HepG2 (cell line): Measurements from ENCODE around the gene ULK4. TPM values are rescaled to one million over a fixed set of nuclear protein-coding genes. Genes with fewer than 3 reads are reported as not detected.

Source experiments
- ATAC-seq: fragments of 200-7000 bp; cut with Tn5 transposase; 3 replicates; pipeline ENCODE4 v1.9.1; 2020; ENCODE audit warnings: mild to moderate bottlenecking, moderate library complexity
- BruUV-seq: library from RNA; stranded (reverse); fragments of 400-500 nt; replicated peaks from 2 replicates; lab custom pipeline; 2021; lab: Mats Ljungman, UMichigan
- CTCF ChIA-PET: fragments of 300-600 bp; formaldehyde crosslinking; extraction: SDS; loops from one replicate; lab custom pipeline; 2021; ENCODE audit warnings: low total read pairs, inconsistent platforms, low intra/inter-chr PET ratio; lab: Yijun Ruan, JAX
- POLR2A ChIA-PET: fragments of 350-600 bp; sonication (Branson Sonifier 250); formaldehyde crosslinking; loops from one replicate; lab custom pipeline; 2020; ENCODE audit warnings: antibody characterized with exemption, inconsistent platforms; lab: Yijun Ruan, JAX
- DNase-seq: peaks from one replicate; pipeline ENCODE4 v3.0.0-alpha.2; 2015; ENCODE audit warnings: low spot score
- FAIRE-seq: peaks from 3 replicates; lab custom pipeline; 2011; peaks lifted over from hg19 to GRCh38; lab: Jason Lieb, UNC
- H2AFZ ChIP-seq: one replicate; pipeline ENCODE4 v1.6.1; 2011; ENCODE audit warnings: low read length, inconsistent platforms
- H3K27ac ChIP-seq: fragments of 300-600 bp; 3 replicates; pipeline ENCODE4 v1.8.0; 2011; ENCODE audit warnings: mixed run types, mild to moderate bottlenecking, mixed read lengths, low read length, inconsistent platforms; ENCODE audit not compliant: insufficient read depth; ENCODE audit errors: extremely low read length
- H3K27me3 ChIP-seq, 2 experiments: fragments of 200-600 bp in 1 of 2; 2 replicates in 1 of 2; 3 replicates in 1 of 2; pipeline versions ENCODE4 v1.6.0 to v1.8.0; 2011; ENCODE audit warnings: low read length in 2 of 2, mild to moderate bottlenecking in 2 of 2, moderate library complexity in 2 of 2, inconsistent platforms in 1 of 2; ENCODE audit not compliant: insufficient read depth in 2 of 2, control insufficient read depth in 1 of 2
- H3K36me3 ChIP-seq, 2 experiments: fragments of 200-600 bp in 1 of 2; replicated peaks in 1 of 2; 2 replicates in 1 of 2; 3 replicates in 1 of 2; pipeline versions ENCODE4 v1.5.1 to v1.8.0; 2011; ENCODE audit warnings: low read length in 2 of 2, inconsistent platforms in 1 of 2; ENCODE audit not compliant: insufficient read depth in 2 of 2, control insufficient read depth in 1 of 2
- H3K4me1 ChIP-seq: 2 replicates; pipeline ENCODE4 v1.5.1; 2012; ENCODE audit warnings: low read length, inconsistent platforms; ENCODE audit not compliant: insufficient read depth
- H3K4me2 ChIP-seq: 2 replicates; pipeline ENCODE4 v1.6.0; 2011; ENCODE audit warnings: low read depth, low read length, inconsistent platforms
- H3K4me3 ChIP-seq, 3 experiments: fragments of 200-600 bp in 1 of 3; sonication (generic), shearing (Covaris generic) in 1 of 3; replicated peaks in 1 of 3; 2 replicates each; pipeline ENCODE4 v1.5.1; 2011 to 2016; ENCODE audit warnings: low read length in 3 of 3, inconsistent platforms in 2 of 3, low read depth in 2 of 3, mild to moderate bottlenecking in 2 of 3, control low read depth in 1 of 3, mixed read lengths in 1 of 3; ENCODE audit not compliant: insufficient read depth in 1 of 3
- H3K79me2 ChIP-seq: one replicate; pipeline ENCODE4 v1.6.1; 2011; ENCODE audit warnings: low read length, inconsistent platforms; ENCODE audit not compliant: insufficient read depth
- H3K9ac ChIP-seq: 2 replicates; pipeline ENCODE4 v1.6.0; 2011; ENCODE audit warnings: mild to moderate bottlenecking, low read depth, low read length, inconsistent platforms; ENCODE audit not compliant: insufficient read depth
- H3K9me3 ChIP-seq: 2 replicates; pipeline ENCODE4 v1.5.1; 2012; ENCODE audit warnings: mild to moderate bottlenecking, low read length
- H4K20me1 ChIP-seq: 2 replicates; pipeline ENCODE4 v1.6.0; 2011; ENCODE audit warnings: inconsistent platforms, mild to moderate bottlenecking, low read length, moderate library complexity; ENCODE audit not compliant: insufficient read depth
- ELF3 ChIP-seq: IDR thresholded peaks from 2 replicates; pipeline ENCODE4 v1.6.1; 2016; ENCODE audit warnings: missing genetic modification reagents, missing compliant biosample characterization
- EZH2 ChIP-seq: conservative IDR thresholded peaks from 2 replicates; pipeline ENCODE4 v1.6.1; 2012; ENCODE audit warnings: mild to moderate bottlenecking, low read depth, low read length, moderate library complexity
- KLF9 ChIP-seq: IDR thresholded peaks from 2 replicates; pipeline ENCODE4 v1.6.1; 2016; ENCODE audit warnings: low read depth
- MEIS1 ChIP-seq: sonication (generic); formaldehyde crosslinking; IDR thresholded peaks from 2 replicates; pipeline ENCODE4 v1.9.0; 2021; ENCODE audit warnings: mild to moderate bottlenecking, missing genetic modification reagents, moderate library complexity, borderline replicate concordance
- MLX ChIP-seq: IDR thresholded peaks from 2 replicates; pipeline ENCODE4 v1.6.1; 2016
- PATZ1 ChIP-seq: sonication (generic); formaldehyde crosslinking; IDR thresholded peaks from 2 replicates; pipeline ENCODE4 v1.4.0; 2020; ENCODE audit warnings: missing genetic modification reagents
- PHF8 ChIP-seq: sonication (generic); formaldehyde crosslinking; IDR thresholded peaks from 2 replicates; pipeline ENCODE4 v1.5.0; 2020; ENCODE audit warnings: missing genetic modification reagents
- POLR2AphosphoS5 ChIP-seq: IDR thresholded peaks from 2 replicates; pipeline ENCODE4 v1.6.1; 2012; ENCODE audit warnings: low read depth, low read length
- SAP130 ChIP-seq: IDR thresholded peaks from 2 replicates; pipeline ENCODE4 v1.6.1; 2016; ENCODE audit warnings: low read depth
- SIX4 ChIP-seq: sonication (generic); formaldehyde crosslinking; IDR thresholded peaks from 2 replicates; pipeline ENCODE4 v1.4.0; 2020; ENCODE audit warnings: missing genetic modification reagents
- SOX6 ChIP-seq, 2 experiments: fragments of 450-650 bp in 1 of 2; sonication (generic) in 1 of 2; formaldehyde crosslinking in 1 of 2; IDR thresholded peaks; 2 replicates each; pipeline versions ENCODE4 v1.4.0 to v1.6.1; 2017 to 2020; ENCODE audit warnings: antibody characterized with exemption in 1 of 2, mild to moderate bottlenecking in 1 of 2, missing genetic modification reagents in 1 of 2
- SSRP1 ChIP-seq: IDR thresholded peaks from 2 replicates; pipeline ENCODE4 v1.6.1; 2016; ENCODE audit warnings: control low read depth
- TEAD3 ChIP-seq: optimal IDR thresholded peaks from 2 replicates; pipeline ENCODE3; 2016; ENCODE audit warnings: borderline replicate concordance
- TFE3 ChIP-seq: IDR thresholded peaks from 2 replicates; pipeline ENCODE4 v1.6.1; 2016
- YEATS2 ChIP-seq: sonication (generic); formaldehyde crosslinking; IDR thresholded peaks from 2 replicates; pipeline ENCODE4 v1.4.0; 2020; ENCODE audit warnings: missing genetic modification reagents, borderline replicate concordance
- ZEB1 ChIP-seq: IDR thresholded peaks from 2 replicates; pipeline ENCODE4 v1.6.1; 2012; ENCODE audit warnings: mild to moderate bottlenecking, low read depth, inconsistent platforms; ENCODE audit not compliant: insufficient replicate concordance
- ZFP36L1 ChIP-seq: sonication (generic); formaldehyde crosslinking; IDR thresholded peaks from 2 replicates; pipeline ENCODE4 v1.8.0; 2022; ENCODE audit warnings: mild to moderate bottlenecking, missing genetic modification reagents, moderate library complexity
- ZFP90 ChIP-seq: sonication (generic); formaldehyde crosslinking; IDR thresholded peaks from 2 replicates; pipeline ENCODE4 v1.8.0; 2022; ENCODE audit warnings: missing genetic modification reagents, mild to moderate bottlenecking, inconsistent platforms, borderline replicate concordance
- ZNF556 ChIP-seq: sonication (generic); formaldehyde crosslinking; IDR thresholded peaks from 2 replicates; pipeline ENCODE4 v1.4.0; 2020; ENCODE audit warnings: mild to moderate bottlenecking, missing genetic modification reagents, borderline replicate concordance
- ZNF564 ChIP-seq: sonication (generic); formaldehyde crosslinking; IDR thresholded peaks from 2 replicates; pipeline ENCODE4 v1.8.1; 2023; ENCODE audit warnings: mild to moderate bottlenecking, missing genetic modification reagents
- ZNF614 ChIP-seq: IDR thresholded peaks from 2 replicates; pipeline ENCODE4 v1.6.1; 2018; ENCODE audit warnings: missing biosample characterization, missing genetic modification reagents, inconsistent platforms, borderline replicate concordance
- ZNF816 ChIP-seq: sonication (generic); formaldehyde crosslinking; IDR thresholded peaks from 2 replicates; pipeline ENCODE4 v1.8.0; 2022; ENCODE audit warnings: missing genetic modification reagents, mild to moderate bottlenecking, borderline replicate concordance
- WGBS: methylation state at CpG from one replicate; pipeline ENCODE4 v1.1.6; 2017; ENCODE audit warnings: low lambda C conversion rate; 5-methylcytosine and 5-hydroxymethylcytosine counted together
- in situ Hi-C: cut with HindIII; loops from 2 replicates; pipeline ENCODE4 v1.10.0; 2017; ENCODE audit warnings: low pct_unique_long_range_greater_than_20kb; ENCODE audit not compliant: extremely low pct_ligation_motif_present
- intact Hi-C: fragments of 100-400 bp; cut with micrococcal nuclease; formaldehyde crosslinking; loops from one replicate; pipeline ENCODE4 v1.10.0; 2022; ENCODE audit not compliant: unreplicated experiment
- polyA plus RNA-seq, 8 experiments: library from polyadenylated mRNA; depleted of rRNA in 3 of 8; stranded (reverse) in 7 of 8; unstranded in 1 of 8; fragments of >200 nt; fragmentation: Illumina TruSeq in 4 of 8; extraction: Trizol in 4 of 8; gene quantifications; 2 replicates each; pipeline versions ENCODE4 v1.2.1 to v1.2.3, GENCODE V29; 2011 to 2016; ENCODE audit warnings: low read depth in 4 of 8, missing spikeins in 1 of 8, mixed read lengths in 1 of 8; ENCODE audit not compliant: insufficient read depth in 1 of 8
- total RNA-seq, 5 experiments: library from RNA; depleted of rRNA; stranded (reverse); fragments of >200 nt; fragmentation: Illumina TruSeq; extraction: Trizol; gene quantifications; 2 replicates each; pipeline ENCODE4 v1.2.3, GENCODE V29; 2016; ENCODE audit warnings: low read depth in 1 of 5

ULK4 gene
- total and polyA plus RNA-seq, 2 of the 13 experiments (the other 11 are each of a cell fraction or from before 2014, with no cell fraction given), result 6.7 to 11.8 TPM

GRCh38 chr3:41200669-41201021, 761.3 kb downstream of the ULK4 start:
- in situ Hi-C loops, result loop anchor here (25.0 kb wide), 1 partner anchor 613 kb away; no protein-coding TSS in a partner anchor
- intact Hi-C loops, result loop anchor here (5.0 kb wide), 1 partner anchor 77 kb away; no protein-coding TSS in a partner anchor
- peaks cover 67% of the 10 kb centered on the region for H3K79me2 ChIP-seq
- ChIA-PET CTCF (no interaction called here), POLR2A (interaction anchor here (0.9 to 3.7 kb wide), 8 partner anchors 8 to 892 kb away, joined by 3 to 26 read pairs (median 8); partner anchors contain the start of gene EIF1B)
- ATAC-seq (no peak), FAIRE-seq (peak; percentile 37), DNase-seq (peak; percentile 43)
- peak overlapping the region; percentile 69 for H3K27ac ChIP-seq
- no peaks in the 10 kb centered on the region for H3K9me3 ChIP-seq
- no peaks in the 10 kb centered on the region for H3K36me3 ChIP-seq
- H3K9ac ChIP-seq, result peak overlapping the region; percentile 84
- 0% methylated on average over 7 of the region's 7 CpGs for WGBS
- H2AFZ ChIP-seq, result no peak overlapping the region
- no TSS peak for BruUV-seq
- H4K20me1 ChIP-seq, result peaks cover 57% of the 10 kb centered on the region
- peak overlapping the region; percentile 87 for H3K4me2 ChIP-seq
- peaks cover 41% of the 10 kb centered on the region for H3K4me1 ChIP-seq
- peaks cover 0 to 5% of the 10 kb centered on the region in 2 experiments; a peak in 1 of 5 replicates for H3K27me3 ChIP-seq
- H3K4me3 ChIP-seq, result peak overlapping the region; percentile 98 to 100 (median 99)
- peak; percentile 24; the same call in 1 of the 2 replicates for TF ChIP-seq PATZ1 (CRISPR knock-in tag)
- peak; percentile 46 for TF ChIP-seq TEAD3 (CRISPR knock-in tag)
- TF ChIP-seq PHF8 (CRISPR knock-in tag), result no peak
- TF ChIP-seq ELF3 (CRISPR knock-in tag), result no peak
- no peak for TF ChIP-seq ZNF564 (CRISPR knock-in tag)
- no peak for TF ChIP-seq MEIS1 (CRISPR knock-in tag)
- TF ChIP-seq ZFP36L1 (CRISPR knock-in tag), result no peak
- no peak for TF ChIP-seq ZNF614 (CRISPR knock-in tag)
- TF ChIP-seq POLR2AphosphoS5, result no peak
- no peak for TF ChIP-seq YEATS2
- no peak for TF ChIP-seq EZH2
- no peak for TF ChIP-seq ZFP90
- no peak for TF ChIP-seq KLF9 (CRISPR knock-in tag)
- TF ChIP-seq SAP130 (CRISPR knock-in tag), result peak; percentile 63
- TF ChIP-seq SOX6 (IDR thresholded peaks at IDR 0.05), result no peak
- TF ChIP-seq SOX6 (CRISPR knock-in tag; IDR thresholded peaks at IDR 0.05), result 0 out of 2 replicates have a peak, but pooled peaks have one; percentile 18
- no peak for TF ChIP-seq MLX (CRISPR knock-in tag)
- no peak for TF ChIP-seq ZEB1
- TF ChIP-seq ZNF816 (CRISPR knock-in tag), result no peak
- TF ChIP-seq TFE3 (CRISPR knock-in tag), result no peak
- TF ChIP-seq SIX4 (CRISPR knock-in tag), result no peak
- 0 out of 2 replicates have a peak, but pooled peaks have one; percentile 4 for TF ChIP-seq SSRP1 (CRISPR knock-in tag)
- no peak for TF ChIP-seq ZNF556 (CRISPR knock-in tag)
